Activated naive CD8-positive, alpha-beta T cell treated with anti-CD3 and anti-CD28 coated beads for 36 hours (primary cell): ENCODE results near the gene PP2D1. TPM values are rescaled to one million over a fixed set of nuclear protein-coding genes. Genes with fewer than 3 reads are reported as not detected.
"Not testable (repeated sequence)": the region's sequence is repeated elsewhere in the genome, so short reads cannot be mapped to it uniquely, and the experiment has no call there.

Experiments
- DNase-seq: peaks from one replicate; pipeline ENCODE4 v3.0.0; 2021
- H3K27ac Mint-ChIP-seq: one replicate; pipeline ENCODE4 v1.8.0; 2022; ENCODE audit warnings: mild to moderate bottlenecking, moderate library complexity, mixed read lengths
- H3K27me3 Mint-ChIP-seq: one replicate; pipeline ENCODE4 v1.8.0; 2022; ENCODE audit warnings: mild to moderate bottlenecking, mixed read lengths
- H3K36me3 Mint-ChIP-seq: one replicate; pipeline ENCODE4 v1.8.0; 2021; ENCODE audit warnings: mild to moderate bottlenecking, mixed read lengths
- H3K4me1 Mint-ChIP-seq: one replicate; pipeline ENCODE4 v1.8.0; 2021; ENCODE audit warnings: mixed read lengths
- H3K4me3 Mint-ChIP-seq: one replicate; pipeline ENCODE4 v1.8.0; 2022; ENCODE audit warnings: mild to moderate bottlenecking, moderate library complexity, mixed read lengths
- H3K9me3 Mint-ChIP-seq: one replicate; pipeline ENCODE4 v1.8.0; 2022; ENCODE audit warnings: mixed read lengths
- total RNA-seq, 2 experiments: library from RNA; stranded (reverse); gene quantifications; one replicate each; pipeline ENCODE4 v1.2.3, GENCODE V29; 2021

PP2D1 gene
- total RNA-seq, 2 experiments from 2014 or later = not detected

- not testable (repeated sequence) for H3K36me3 Mint-ChIP-seq
Measured at GRCh38 chr3:20045141-20045540, 33.1 kb upstream of the PP2D1 start.

GRCh38 chr3:20043825-20044224 lies 31.8 kb upstream of the PP2D1 start:
- DNase-seq = no peak

More at GRCh38 chr3:20045141-20045540, 33.1 kb upstream of the PP2D1 start:
- not testable (repeated sequence) for H3K4me3 Mint-ChIP-seq, H3K27ac Mint-ChIP-seq, H3K9me3 Mint-ChIP-seq, H3K27me3 Mint-ChIP-seq, DNase-seq
- H3K4me1 Mint-ChIP-seq = peaks cover 53% of the 10 kb centered on the region

GRCh38 chr3:20043396-20043795 lies 31.3 kb upstream of the PP2D1 start:
- Mint-ChIP-seq H3K36me3 (no peaks in the 10 kb centered on the region), H3K27me3 (no peaks in the 10 kb centered on the region), H3K4me1 (peaks cover 52% of the 10 kb centered on the region), H3K4me3 (peak overlapping the region; percentile 74), H3K27ac (peak overlapping the region; percentile 52), H3K9me3 (no peaks in the 10 kb centered on the region)
- peak; percentile 58 for DNase-seq

More at GRCh38 chr3:20043825-20044224, 31.8 kb upstream of the PP2D1 start:
- H3K4me1 Mint-ChIP-seq = peaks cover 47% of the 10 kb centered on the region
- no peaks in the 10 kb centered on the region for H3K27me3 Mint-ChIP-seq
- H3K36me3 Mint-ChIP-seq = no peaks in the 10 kb centered on the region
- peak overlapping the region; percentile 74 for H3K4me3 Mint-ChIP-seq
- H3K9me3 Mint-ChIP-seq = no peaks in the 10 kb centered on the region
- H3K27ac Mint-ChIP-seq = peak overlapping the region; percentile 52

GRCh38 chr3:20042331-20042730 lies 30.3 kb upstream of the PP2D1 start:
- peak overlapping the region; percentile 5 for H3K27ac Mint-ChIP-seq
- peaks cover 52% of the 10 kb centered on the region for H3K4me1 Mint-ChIP-seq
- no peaks in the 10 kb centered on the region for H3K36me3 Mint-ChIP-seq
- H3K4me3 Mint-ChIP-seq = peak overlapping the region; percentile 22
- H3K27me3 Mint-ChIP-seq = no peaks in the 10 kb centered on the region
- H3K9me3 Mint-ChIP-seq = no peaks in the 10 kb centered on the region
- DNase-seq = no peak

- H3K36me3 Mint-ChIP-seq = no peaks in the 10 kb centered on the region
- no peaks in the 10 kb centered on the region for H3K9me3 Mint-ChIP-seq
Measured at GRCh38 chr3:20041197-20041780, 29.2 kb upstream of the PP2D1 start.

GRCh38 chr3:20040548-20041196 lies 28.6 kb upstream of the PP2D1 start:
- Mint-ChIP-seq H3K27me3 (no peaks in the 10 kb centered on the region), H3K4me1 (peaks cover 48% of the 10 kb centered on the region), H3K4me3 (peak overlapping the region; percentile 85), H3K9me3 (no peaks in the 10 kb centered on the region), H3K36me3 (no peaks in the 10 kb centered on the region), H3K27ac (peak overlapping the region; percentile 84)
- DNase-seq = peak; percentile 77

More at GRCh38 chr3:20041197-20041780, 29.2 kb upstream of the PP2D1 start:
- Mint-ChIP-seq H3K27me3 (no peaks in the 10 kb centered on the region), H3K4me1 (peaks cover 50% of the 10 kb centered on the region), H3K4me3 (peak overlapping the region; percentile 85), H3K27ac (peak overlapping the region; percentile 84)
- peak; percentile 77 for DNase-seq

GRCh38 chr3:20039765-20040547 lies 27.9 kb upstream of the PP2D1 start, which contains the start of gene KAT2B:
TSS of gene KAT2B (plus strand) at chr3:20040446. CDS start at chr3:20040478, 32 bp downstream.
- Mint-ChIP-seq H3K4me1 (peaks cover 48% of the 10 kb centered on the region), H3K27ac (peak within 1 kb of the TSS; percentile 91), H3K9me3 (no peaks in the 10 kb centered on the region), H3K4me3 (peak within 1 kb of the TSS; percentile 88), H3K27me3 (no peaks in the 10 kb centered on the region), H3K36me3 (no peaks in the 10 kb centered on the region)
- DNase-seq = peak; percentile 87

- H3K36me3 Mint-ChIP-seq = no peaks in the 10 kb centered on the region
- no peaks in the 10 kb centered on the region for H3K9me3 Mint-ChIP-seq
Measured at GRCh38 chr3:20039466-20039764, 27.4 kb upstream of the PP2D1 start.

GRCh38 chr3:20038699-20039465 lies 26.8 kb upstream of the PP2D1 start:
- H3K4me1 Mint-ChIP-seq = peaks cover 43% of the 10 kb centered on the region
- H3K9me3 Mint-ChIP-seq = no peaks in the 10 kb centered on the region
- peak overlapping the region; percentile 88 for H3K4me3 Mint-ChIP-seq
- no peaks in the 10 kb centered on the region for H3K36me3 Mint-ChIP-seq
- DNase-seq = no peak
- no peaks in the 10 kb centered on the region for H3K27me3 Mint-ChIP-seq
- peak overlapping the region; percentile 91 for H3K27ac Mint-ChIP-seq

More at GRCh38 chr3:20039466-20039764, 27.4 kb upstream of the PP2D1 start:
- DNase-seq = no peak
- Mint-ChIP-seq H3K27ac (peak overlapping the region; percentile 91), H3K4me1 (peaks cover 45% of the 10 kb centered on the region), H3K27me3 (no peaks in the 10 kb centered on the region), H3K4me3 (peak overlapping the region; percentile 88)

- no peaks in the 10 kb centered on the region for H3K27me3 Mint-ChIP-seq
Measured at GRCh38 chr3:20037255-20037996, 25.4 kb upstream of the PP2D1 start.

GRCh38 chr3:20035019-20035418 lies 23.0 kb upstream of the PP2D1 start:
- Mint-ChIP-seq H3K36me3 (no peaks in the 10 kb centered on the region), H3K27ac (no peak overlapping the region), H3K9me3 (no peaks in the 10 kb centered on the region), H3K4me1 (peaks cover 15% of the 10 kb centered on the region), H3K4me3 (no peak overlapping the region), H3K27me3 (no peaks in the 10 kb centered on the region)
- no peak for DNase-seq

More at GRCh38 chr3:20037255-20037996, 25.4 kb upstream of the PP2D1 start:
- Mint-ChIP-seq H3K27ac (no peak overlapping the region), H3K9me3 (no peaks in the 10 kb centered on the region), H3K36me3 (no peaks in the 10 kb centered on the region), H3K4me1 (peaks cover 30% of the 10 kb centered on the region), H3K4me3 (no peak overlapping the region)
- no peak for DNase-seq

GRCh38 chr3:20031939-20032338 lies 19.9 kb upstream of the PP2D1 start:
- not testable (repeated sequence) for H3K4me1 Mint-ChIP-seq, H3K9me3 Mint-ChIP-seq, H3K27me3 Mint-ChIP-seq, H3K27ac Mint-ChIP-seq, DNase-seq, H3K36me3 Mint-ChIP-seq, H3K4me3 Mint-ChIP-seq

GRCh38 chr3:20028905-20029331 lies 16.9 kb upstream of the PP2D1 start:
- Mint-ChIP-seq H3K4me3 (no peak overlapping the region), H3K9me3 (no peaks in the 10 kb centered on the region), H3K27me3 (no peaks in the 10 kb centered on the region), H3K27ac (no peak overlapping the region), H3K4me1 (no peaks in the 10 kb centered on the region), H3K36me3 (no peaks in the 10 kb centered on the region)
- DNase-seq = no peak

- DNase-seq = no peak
- Mint-ChIP-seq H3K4me1 (no peaks in the 10 kb centered on the region), H3K27me3 (no peaks in the 10 kb centered on the region), H3K9me3 (no peaks in the 10 kb centered on the region), H3K27ac (no peak overlapping the region), H3K4me3 (no peak overlapping the region), H3K36me3 (no peaks in the 10 kb centered on the region)
Measured at GRCh38 chr3:20027136-20027535, 15.1 kb upstream of the PP2D1 start.
